Stimulated activated naive CD8-positive, alpha-beta T cell treated with anti-CD3 and anti-CD28 coated beads, Interleukin-15, amount 100 ng/mL, for 72 hours (primary cell): ENCODE results near the gene WDR64.
A peak's percentile ranks its signal among the peaks of the same experiment; 100 is the strongest.
"Not testable (repeated sequence)": the region's sequence is repeated elsewhere in the genome, so short reads cannot be mapped to it uniquely, and the experiment has no call there.

ENCODE experiments used
- ATAC-seq: fragments of 150-1000 bp; cut with Tn5 transposase; 2 replicates; pipeline ENCODE4 v1.10.0; 2021; ENCODE audit warnings: mild to moderate bottlenecking, moderate library complexity
- DNase-seq, 2 donors: peaks; one replicate each; pipeline ENCODE4 v3.0.0; 2021 to 2022
- H3K27ac Mint-ChIP-seq, 2 donors: one replicate each; pipeline ENCODE4 v1.8.0; 2022; ENCODE audit warnings: mild to moderate bottlenecking in 2 of 2, mixed read lengths in 2 of 2, moderate library complexity in 2 of 2
- H3K27me3 Mint-ChIP-seq: one replicate; pipeline ENCODE4 v1.8.0; 2022; ENCODE audit warnings: mixed read lengths
- H3K4me1 Mint-ChIP-seq: one replicate; pipeline ENCODE4 v1.8.0; 2022; ENCODE audit warnings: mild to moderate bottlenecking, mixed read lengths
- H3K4me3 Mint-ChIP-seq, 2 donors: one replicate each; pipeline ENCODE4 v1.8.0; 2022; ENCODE audit warnings: mild to moderate bottlenecking in 2 of 2, mixed read lengths in 2 of 2, moderate library complexity in 1 of 2
- H3K9me3 Mint-ChIP-seq, 2 donors: one replicate each; pipeline ENCODE4 v1.8.0; 2022; ENCODE audit warnings: mixed read lengths in 2 of 2

The WDR64 gene

DNA sequence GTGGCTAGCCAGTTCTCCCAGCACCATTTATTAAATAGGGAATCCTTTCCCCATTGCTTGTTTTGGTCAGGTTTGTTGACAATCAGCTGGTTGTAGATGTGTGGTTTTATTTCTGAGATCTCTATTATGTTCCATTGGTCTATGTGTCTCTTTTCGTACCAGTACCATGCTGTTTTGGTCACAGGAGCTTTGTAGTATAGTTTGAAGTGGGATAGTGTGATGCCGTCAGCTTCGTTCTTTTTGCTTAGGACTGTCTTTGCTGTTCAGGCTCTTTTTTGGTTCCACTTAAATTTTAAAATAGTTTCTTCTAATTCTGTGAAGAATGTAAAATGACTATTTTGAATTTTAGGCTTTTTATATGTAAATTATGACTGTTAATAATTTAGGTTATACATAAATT lies 68.9 kb downstream of the WDR64 start:
- DNase-seq = no peak
- H3K9me3 Mint-ChIP-seq = no peaks in the 10 kb centered on the region
- H3K27ac Mint-ChIP-seq = no peak overlapping the region
- peaks cover 20% of the 10 kb centered on the region for H3K4me1 Mint-ChIP-seq
- no peaks in the 10 kb centered on the region for H3K27me3 Mint-ChIP-seq
- no peak overlapping the region for H3K4me3 Mint-ChIP-seq
- ATAC-seq = no peak

DNA sequence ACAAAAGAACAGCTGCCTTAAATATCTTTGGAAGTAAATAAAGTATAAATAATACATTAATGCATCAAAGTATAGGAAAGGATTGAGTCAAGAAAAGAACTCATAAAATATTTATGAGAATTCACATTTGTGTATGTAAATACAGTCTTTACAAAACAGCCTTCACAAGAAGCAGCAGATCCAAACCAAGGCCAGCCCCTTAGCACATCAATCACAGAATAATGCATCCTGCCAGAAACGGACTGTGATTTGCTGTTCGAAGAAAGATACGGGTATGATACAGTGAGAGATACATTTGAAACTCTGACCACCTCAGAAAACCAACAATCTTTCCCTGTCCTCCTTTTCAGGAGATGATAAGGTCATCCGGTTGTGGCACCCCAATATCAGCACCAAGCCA lies 70.9 kb downstream of the WDR64 start:
- Mint-ChIP-seq H3K27me3 (no peaks in the 10 kb centered on the region), H3K9me3 (peaks cover 6 to 7% of the 10 kb centered on the region in 2 donors), H3K4me3 (no peak overlapping the region), H3K4me1 (peaks cover 7% of the 10 kb centered on the region), H3K27ac (no peak overlapping the region)
- ATAC-seq (no peak), DNase-seq (no peak)

GRCh38 chr1:241724741-241725356 lies 72.8 kb downstream of the WDR64 start:
- DNase-seq = no peak
- no peaks in the 10 kb centered on the region for H3K4me1 Mint-ChIP-seq
- no peak overlapping the region for H3K27ac Mint-ChIP-seq
- ATAC-seq = no peak
- no peak overlapping the region for H3K4me3 Mint-ChIP-seq
- peaks cover 11 to 15% of the 10 kb centered on the region in 2 donors for H3K9me3 Mint-ChIP-seq
- no peaks in the 10 kb centered on the region for H3K27me3 Mint-ChIP-seq

DNA sequence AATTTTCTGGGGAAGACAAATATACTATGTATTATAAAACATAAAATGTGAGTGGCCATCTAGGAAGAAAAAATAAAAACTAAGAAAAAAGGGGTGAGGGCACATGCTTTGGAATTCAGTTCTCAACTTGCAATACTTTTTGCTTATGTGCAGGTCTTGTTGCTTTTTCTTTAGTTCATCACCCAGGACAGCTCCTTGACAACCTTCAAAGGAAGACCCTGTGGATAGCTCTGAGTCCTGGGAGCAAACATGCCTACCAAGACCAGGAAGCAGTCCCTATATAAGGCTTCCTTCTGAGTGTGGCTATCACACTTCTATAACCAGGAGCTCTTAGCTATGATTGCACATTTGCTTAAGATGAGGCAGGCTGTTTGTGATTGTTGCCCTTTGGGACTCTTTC lies 78.0 kb downstream of the WDR64 start:
- Mint-ChIP-seq H3K4me1 (no peaks in the 10 kb centered on the region), H3K27ac (no peak overlapping the region), H3K9me3 (peaks cover 11 to 15% of the 10 kb centered on the region in 2 donors), H3K27me3 (no peaks in the 10 kb centered on the region), H3K4me3 (no peak overlapping the region)
- ATAC-seq (no peak), DNase-seq (no peak)

DNA sequence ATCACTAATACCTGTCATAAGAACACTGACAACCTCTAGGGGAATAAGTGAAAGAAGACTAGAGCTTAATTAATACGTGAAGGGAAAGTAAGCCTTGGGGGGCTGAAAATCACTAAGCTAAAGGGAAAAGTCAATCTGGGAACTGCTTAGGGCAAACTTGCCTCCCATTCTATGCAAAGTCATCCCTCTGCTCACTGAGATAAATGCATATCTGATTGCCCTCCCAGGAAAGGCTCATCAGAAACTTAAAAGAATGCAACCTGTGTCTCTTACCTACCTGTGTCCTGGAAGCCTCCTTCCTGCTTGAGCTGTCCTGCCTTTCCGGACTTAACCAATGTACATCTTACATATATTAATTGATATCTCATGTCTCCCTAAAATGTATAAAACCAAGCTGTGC lies 81.8 kb downstream of the WDR64 start:
- H3K27ac Mint-ChIP-seq = peak overlapping the region in 1 of 2 donors; percentile 77

DNA sequence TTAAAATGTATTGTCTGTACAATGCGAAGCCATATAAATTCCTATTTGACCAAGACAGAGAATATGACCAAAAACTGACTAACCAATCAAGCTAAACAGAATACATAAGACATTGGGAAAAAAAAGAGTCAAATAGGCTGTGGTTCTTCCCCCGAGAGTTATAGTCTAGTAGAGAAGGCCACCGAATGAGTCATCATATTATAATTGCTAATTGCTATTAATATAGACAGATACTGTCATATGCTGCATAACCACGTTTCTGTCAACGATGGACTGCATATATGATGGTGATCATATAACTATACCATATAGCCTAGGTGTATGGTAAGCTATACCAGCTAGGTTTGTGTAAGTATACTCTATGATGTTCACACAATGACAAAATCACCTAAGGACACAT lies 82.5 kb downstream of the WDR64 start:
- H3K4me3 Mint-ChIP-seq = no peak overlapping the region
- no peak for DNase-seq
- H3K4me1 Mint-ChIP-seq = peaks cover 11% of the 10 kb centered on the region
- no peak for ATAC-seq
- no peaks in the 10 kb centered on the region for H3K27me3 Mint-ChIP-seq
- H3K27ac Mint-ChIP-seq = no peak overlapping the region
- H3K9me3 Mint-ChIP-seq = peaks cover 0 to under 1% of the 10 kb centered on the region in 2 donors

More for the DNA sequence above, 81.8 kb downstream of the WDR64 start:
- DNase-seq = no peak
- H3K4me3 Mint-ChIP-seq = no peak overlapping the region
- no peak for ATAC-seq
- H3K27me3 Mint-ChIP-seq = no peaks in the 10 kb centered on the region
- H3K9me3 Mint-ChIP-seq = peaks cover 4 to 6% of the 10 kb centered on the region in 2 donors
- peaks cover 11% of the 10 kb centered on the region for H3K4me1 Mint-ChIP-seq

DNA sequence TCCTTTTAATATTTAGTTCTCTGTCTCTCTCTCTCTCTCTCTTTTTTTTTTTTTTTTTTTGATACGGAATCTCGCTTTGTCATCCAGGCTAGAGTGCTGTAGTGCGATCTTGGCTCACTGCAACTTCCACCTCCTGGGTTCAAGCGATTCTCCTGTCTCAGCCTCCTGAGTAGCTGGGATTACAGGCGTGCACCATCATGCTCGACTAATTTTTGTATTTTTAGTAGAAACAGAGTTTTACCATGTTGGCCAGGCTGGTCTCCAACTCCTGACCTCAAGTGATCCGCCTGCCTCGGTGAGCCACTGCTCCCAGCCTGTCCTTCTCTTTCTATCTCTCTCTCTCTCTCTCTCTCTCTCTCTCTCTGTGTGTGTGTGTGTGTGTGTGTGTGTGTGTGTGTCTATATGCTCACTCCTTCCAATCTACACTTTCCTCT lies 83.4 kb downstream of the WDR64 start:
- not testable (repeated sequence) for H3K4me3 Mint-ChIP-seq, H3K9me3 Mint-ChIP-seq, H3K27ac Mint-ChIP-seq, H3K27me3 Mint-ChIP-seq, ATAC-seq, DNase-seq
- H3K4me1 Mint-ChIP-seq = peaks cover 11% of the 10 kb centered on the region

DNA sequence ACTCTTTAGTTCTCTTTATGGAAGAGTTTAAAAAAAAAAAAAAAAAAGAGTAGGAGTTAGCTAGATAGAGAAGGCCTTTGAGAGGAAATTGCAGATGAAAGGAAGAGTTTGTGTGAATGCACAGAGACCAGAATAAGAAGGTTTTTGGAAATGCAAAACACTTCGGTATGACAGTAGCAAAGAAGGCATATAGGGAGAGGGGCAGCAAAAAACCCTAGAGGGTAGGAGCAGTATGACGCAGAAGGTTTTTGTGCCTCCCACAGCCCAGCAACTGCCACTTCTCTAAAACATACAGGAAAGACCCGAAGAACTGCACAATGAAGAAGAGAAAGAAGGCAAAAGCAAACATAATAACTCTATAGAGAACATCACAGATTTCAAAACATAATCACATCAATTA lies 84.3 kb downstream of the WDR64 start:
- no peaks in the 10 kb centered on the region for H3K27me3 Mint-ChIP-seq
- no peak for ATAC-seq
- H3K27ac Mint-ChIP-seq = peak overlapping the region; percentile 2 to 37
- no peaks in the 10 kb centered on the region for H3K9me3 Mint-ChIP-seq
- peak overlapping the region in 1 of 2 donors; percentile 9 for H3K4me3 Mint-ChIP-seq
- no peak for DNase-seq
- H3K4me1 Mint-ChIP-seq = peaks cover 11% of the 10 kb centered on the region

DNA sequence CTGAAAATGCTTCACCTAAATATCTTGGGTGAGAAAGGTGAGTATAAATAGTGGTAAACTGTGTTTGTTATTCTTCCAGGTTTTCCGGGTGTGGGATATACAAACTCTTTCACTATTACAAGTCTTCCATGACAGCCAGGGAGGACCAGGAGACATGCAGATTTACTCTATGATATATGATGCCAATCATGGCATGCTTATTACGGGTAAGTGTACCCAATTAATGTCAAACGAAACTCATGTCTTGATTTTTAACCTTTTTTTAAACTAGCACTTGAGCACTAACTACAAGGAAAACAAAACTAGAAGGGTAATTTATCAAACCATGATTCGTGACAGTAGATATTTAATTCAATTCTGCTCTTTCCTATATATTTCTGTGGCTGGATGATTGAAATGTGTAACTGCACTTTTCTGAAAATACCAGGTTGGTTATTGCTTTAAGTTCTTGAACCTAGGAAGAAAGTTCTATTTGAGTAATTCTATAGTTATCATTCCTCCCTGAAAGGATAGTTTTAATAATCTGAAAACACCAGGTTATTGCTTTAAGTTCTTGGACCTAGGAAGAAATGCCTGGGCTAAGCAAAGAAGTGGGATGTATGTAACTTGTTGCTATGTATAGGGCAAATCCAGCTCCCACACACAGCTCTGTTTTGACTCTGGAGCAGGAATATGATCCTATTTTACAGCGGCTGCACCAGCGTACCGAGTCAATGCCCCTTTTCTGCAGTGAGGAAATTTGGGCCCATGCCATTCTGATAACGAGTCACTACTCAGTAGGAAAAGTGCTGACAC lies 86.4 kb downstream of the WDR64 start:
- Mint-ChIP-seq H3K4me1 (peaks cover 11% of the 10 kb centered on the region), H3K27ac (no peak overlapping the region), H3K9me3 (no peaks in the 10 kb centered on the region), H3K27me3 (no peaks in the 10 kb centered on the region), H3K4me3 (no peak overlapping the region)
- ATAC-seq (no peak), DNase-seq (no peak)

- DNase-seq (no peak), ATAC-seq (no peak)
- no peaks in the 10 kb centered on the region for H3K9me3 Mint-ChIP-seq
- no peak overlapping the region for H3K27ac Mint-ChIP-seq
- no peaks in the 10 kb centered on the region for H3K4me1 Mint-ChIP-seq
- H3K4me3 Mint-ChIP-seq = no peak overlapping the region
- H3K27me3 Mint-ChIP-seq = no peaks in the 10 kb centered on the region
Measured at GRCh38 chr1:241742084-241742483, 90.0 kb downstream of the WDR64 start.

GRCh38 chr1:241744591-241744990 lies 92.5 kb downstream of the WDR64 start:
- Mint-ChIP-seq H3K9me3 (no peaks in the 10 kb centered on the region), H3K4me3 (no peak overlapping the region), H3K27ac (peak overlapping the region in 1 of 2 donors; percentile 12), H3K4me1 (no peaks in the 10 kb centered on the region), H3K27me3 (no peaks in the 10 kb centered on the region)
- DNase-seq = no peak
- no peak for ATAC-seq

GRCh38 chr1:241747992-241748391 lies 95.9 kb downstream of the WDR64 start:
- Mint-ChIP-seq H3K27ac (no peak overlapping the region), H3K4me3 (no peak overlapping the region)

GRCh38 chr1:241749041-241749944 lies 97.2 kb downstream of the WDR64 start:
- no peaks in the 10 kb centered on the region for H3K4me1 Mint-ChIP-seq
- no peaks in the 10 kb centered on the region for H3K9me3 Mint-ChIP-seq
- H3K27me3 Mint-ChIP-seq = no peaks in the 10 kb centered on the region
- DNase-seq (no peak), ATAC-seq (no peak)
- no peak overlapping the region for H3K4me3 Mint-ChIP-seq
- H3K27ac Mint-ChIP-seq = no peak overlapping the region

More at GRCh38 chr1:241747992-241748391, 95.9 kb downstream of the WDR64 start:
- H3K9me3 Mint-ChIP-seq = no peaks in the 10 kb centered on the region
- H3K4me1 Mint-ChIP-seq = no peaks in the 10 kb centered on the region
- DNase-seq (no peak), ATAC-seq (no peak)
- H3K27me3 Mint-ChIP-seq = no peaks in the 10 kb centered on the region

DNA sequence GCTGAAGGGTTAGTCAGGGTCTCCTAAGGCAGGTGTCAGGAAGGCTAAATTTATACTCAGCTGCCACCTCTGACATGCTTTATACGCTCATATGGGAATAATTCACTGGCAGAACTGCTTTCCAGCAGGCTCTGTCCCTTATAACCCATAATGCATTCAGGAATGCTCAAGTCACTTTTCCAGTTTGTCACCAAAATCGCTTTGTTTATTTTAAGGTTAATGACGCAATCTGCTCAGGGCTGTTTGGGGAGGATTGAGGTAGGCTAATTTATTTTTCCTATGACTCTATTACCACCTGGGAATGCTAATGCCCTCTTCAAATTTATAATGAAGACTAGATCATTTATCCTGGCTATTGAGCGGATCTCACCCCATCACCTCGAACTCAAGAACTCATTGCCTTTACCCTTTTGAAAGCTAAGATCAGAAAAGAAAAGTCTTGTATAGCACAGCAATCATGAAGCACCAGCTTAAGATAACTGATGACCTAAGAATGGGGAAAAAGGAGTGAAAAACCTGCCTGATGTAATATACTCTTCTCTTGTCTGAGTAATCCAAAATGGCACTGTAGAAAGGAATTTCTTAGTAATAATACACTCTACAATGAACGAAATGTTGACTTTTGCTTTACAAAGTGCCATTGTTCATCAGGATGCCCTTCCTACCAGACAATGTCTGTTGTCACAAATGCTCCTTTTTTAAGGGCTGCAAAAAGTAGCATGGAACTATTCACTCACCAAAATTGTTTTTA lies 98.0 kb downstream of the WDR64 start:
- Mint-ChIP-seq H3K4me1 (no peaks in the 10 kb centered on the region), H3K27me3 (no peaks in the 10 kb centered on the region), H3K9me3 (no peaks in the 10 kb centered on the region), H3K27ac (peak overlapping the region in 1 of 2 donors; percentile 37), H3K4me3 (no peak overlapping the region)
- ATAC-seq = no peak
- DNase-seq = no peak

GRCh38 chr1:241751524-241751923 lies 99.4 kb downstream of the WDR64 start:
- no peaks in the 10 kb centered on the region for H3K27me3 Mint-ChIP-seq
- H3K4me1 Mint-ChIP-seq = no peaks in the 10 kb centered on the region
- H3K9me3 Mint-ChIP-seq = no peaks in the 10 kb centered on the region
- ATAC-seq (no peak), DNase-seq (no peak)
- no peak overlapping the region for H3K27ac Mint-ChIP-seq
- no peak overlapping the region for H3K4me3 Mint-ChIP-seq
